AG09319 (cell line): ENCODE results near the gene SLC25A22.

ENCODE experiments used
- DNase-seq: peaks from one replicate; pipeline ENCODE4 v3.0.0-alpha.2; 2010; ENCODE audit warnings: low read depth; ENCODE audit errors: extremely low read depth
- CTCF ChIP-seq: IDR thresholded peaks from 2 replicates; pipeline ENCODE4 v1.5.1; 2011; ENCODE audit warnings: low read depth, mild to moderate bottlenecking, inconsistent platforms, low read length, moderate library complexity

Gene SLC25A22

GRCh38 chr11:764322-765024 is 33.6 kb downstream of the SLC25A22 start:
- DNase-seq: no peak
- TF ChIP-seq CTCF: no peak

GRCh38 chr11:763549-764321 is 34.3 kb downstream of the SLC25A22 start:
- no peak for TF ChIP-seq CTCF
- DNase-seq: no peak

- DNase-seq: no peak
- no peak for TF ChIP-seq CTCF
Observed at GRCh38 chr11:763073-763463, 35.0 kb downstream of the SLC25A22 start.

GRCh38 chr11:762421-763072 is 35.5 kb downstream of the SLC25A22 start:
- no peak for DNase-seq
- peak; percentile 20 for TF ChIP-seq CTCF

- TF ChIP-seq CTCF: no peak
- DNase-seq: no peak
Observed at GRCh38 chr11:761526-762108, 36.5 kb downstream of the SLC25A22 start.

- DNase-seq: no peak
- TF ChIP-seq CTCF: no peak
Observed at GRCh38 chr11:760236-760635, 37.8 kb downstream of the SLC25A22 start.
